Inflammatory macrophage treated with lipopolysaccharide for 1 hour (primary cell): Measurements from ENCODE around the gene AURKAIP1.

Experiments used
- DNase-seq, 2 donors: peaks; one replicate each; pipeline ENCODE4 v3.0.0-alpha.2; 2020 to 2022

Gene AURKAIP1

GRCh38 chr1:1345860-1346500 is 29.0 kb downstream of the AURKAIP1 start:
- no peak for DNase-seq

GRCh38 chr1:1345384-1345783 is 29.6 kb downstream of the AURKAIP1 start:
- no peak for DNase-seq

GRCh38 chr1:1344655-1345361 is 30.2 kb downstream of the AURKAIP1 start:
- DNase-seq: peak in 1 of 2 donors; percentile 25

GRCh38 chr1:1343811-1344421 is 31.1 kb downstream of the AURKAIP1 start:
- no peak for DNase-seq

GRCh38 chr1:1342584-1343115 is 32.4 kb downstream of the AURKAIP1 start:
- no peak for DNase-seq

- DNase-seq: no peak
Measured at GRCh38 chr1:1342061-1342562, 32.9 kb downstream of the AURKAIP1 start.

- DNase-seq: no peak
Measured at GRCh38 chr1:1341549-1342021, 33.4 kb downstream of the AURKAIP1 start.

- no peak for DNase-seq
Measured at GRCh38 chr1:1340791-1341548, 34.0 kb downstream of the AURKAIP1 start.

- no peak for DNase-seq
Measured at GRCh38 chr1:1340185-1340584, 34.8 kb downstream of the AURKAIP1 start.

- DNase-seq: no peak
Measured at GRCh38 chr1:1338278-1338677, 36.7 kb downstream of the AURKAIP1 start.

GRCh38 chr1:1337793-1338147 is 37.2 kb downstream of the AURKAIP1 start:
- DNase-seq: no peak

- no peak for DNase-seq
Measured at GRCh38 chr1:1336931-1337792, 37.8 kb downstream of the AURKAIP1 start.

GRCh38 chr1:1336446-1336845 is 38.6 kb downstream of the AURKAIP1 start:
- no peak for DNase-seq

- no peak for DNase-seq
Measured at GRCh38 chr1:1335792-1336248, 39.2 kb downstream of the AURKAIP1 start.

- no peak for DNase-seq
Measured at GRCh38 chr1:1335283-1335682, 39.7 kb downstream of the AURKAIP1 start.

- DNase-seq: no peak
Measured at GRCh38 chr1:1334835-1335234, 40.2 kb downstream of the AURKAIP1 start.

GRCh38 chr1:1333551-1334241 is 41.3 kb downstream of the AURKAIP1 start:
- DNase-seq: no peak

GRCh38 chr1:1332774-1333480 is 42.1 kb downstream of the AURKAIP1 start:
- DNase-seq: no peak

- no peak for DNase-seq
Measured at GRCh38 chr1:1332031-1332755, 42.8 kb downstream of the AURKAIP1 start.
